Measurements from ENCODE around the gene UBE2D2.

- no peak for TF ChIP-seq POLR2AphosphoS5 (IDR thresholded peaks at IDR 0.05; ENCODE audit: borderline replicate concordance, low read depth, low read length)
- no peak for TF ChIP-seq EZH2 (IDR thresholded peaks at IDR 0.05)
- TF ChIP-seq FOXP2 (optimal IDR thresholded peaks at IDR 0.05; ENCODE audit: control extremely low read depth, extremely low read length, insufficient read depth): no peak
Measured at GRCh38 chr5:139664086-139664693, 103.1 kb downstream of the UBE2D2 start.

All from SK-N-MC (cell line).